GM19238 (cell line): ENCODE measurements around the gene FRMD8.

ENCODE experiments used
- DNase-seq: peaks from one replicate; pipeline ENCODE4 v3.0.0; 2011; ENCODE audit warnings: low spot score; ENCODE audit not compliant: insufficient read length

The FRMD8 gene

GRCh38 chr11:65424205-65425104 lies 38.0 kb downstream of the FRMD8 start:
- no peak for DNase-seq

- no peak for DNase-seq
Observed at GRCh38 chr11:65425105-65425970, 38.9 kb downstream of the FRMD8 start.

- DNase-seq = no peak
Observed at GRCh38 chr11:65425971-65426838, 39.8 kb downstream of the FRMD8 start.

- DNase-seq = no peak
Observed at GRCh38 chr11:65426839-65427690, 40.6 kb downstream of the FRMD8 start.

GRCh38 chr11:65427691-65428577 lies 41.5 kb downstream of the FRMD8 start:
- no peak for DNase-seq

- no peak for DNase-seq
Observed at GRCh38 chr11:65428578-65429067, 42.2 kb downstream of the FRMD8 start.

GRCh38 chr11:65429068-65429681 lies 42.7 kb downstream of the FRMD8 start:
- no peak for DNase-seq

GRCh38 chr11:65429724-65430405 lies 43.4 kb downstream of the FRMD8 start:
- no peak for DNase-seq

GRCh38 chr11:65430406-65431217 lies 44.2 kb downstream of the FRMD8 start:
- no peak for DNase-seq

- no peak for DNase-seq
Observed at GRCh38 chr11:65431451-65432099, 45.1 kb downstream of the FRMD8 start.

- DNase-seq = no peak
Observed at GRCh38 chr11:65432100-65432650, 45.7 kb downstream of the FRMD8 start.

- DNase-seq = no peak
Observed at GRCh38 chr11:65432686-65433582, 46.5 kb downstream of the FRMD8 start.

GRCh38 chr11:65433657-65434056 lies 47.2 kb downstream of the FRMD8 start:
- no peak for DNase-seq

- DNase-seq = no peak
Observed at GRCh38 chr11:65434057-65434666, 47.7 kb downstream of the FRMD8 start.
